Measurements from ENCODE around the gene AHNAK.

AHNAK gene

DNA sequence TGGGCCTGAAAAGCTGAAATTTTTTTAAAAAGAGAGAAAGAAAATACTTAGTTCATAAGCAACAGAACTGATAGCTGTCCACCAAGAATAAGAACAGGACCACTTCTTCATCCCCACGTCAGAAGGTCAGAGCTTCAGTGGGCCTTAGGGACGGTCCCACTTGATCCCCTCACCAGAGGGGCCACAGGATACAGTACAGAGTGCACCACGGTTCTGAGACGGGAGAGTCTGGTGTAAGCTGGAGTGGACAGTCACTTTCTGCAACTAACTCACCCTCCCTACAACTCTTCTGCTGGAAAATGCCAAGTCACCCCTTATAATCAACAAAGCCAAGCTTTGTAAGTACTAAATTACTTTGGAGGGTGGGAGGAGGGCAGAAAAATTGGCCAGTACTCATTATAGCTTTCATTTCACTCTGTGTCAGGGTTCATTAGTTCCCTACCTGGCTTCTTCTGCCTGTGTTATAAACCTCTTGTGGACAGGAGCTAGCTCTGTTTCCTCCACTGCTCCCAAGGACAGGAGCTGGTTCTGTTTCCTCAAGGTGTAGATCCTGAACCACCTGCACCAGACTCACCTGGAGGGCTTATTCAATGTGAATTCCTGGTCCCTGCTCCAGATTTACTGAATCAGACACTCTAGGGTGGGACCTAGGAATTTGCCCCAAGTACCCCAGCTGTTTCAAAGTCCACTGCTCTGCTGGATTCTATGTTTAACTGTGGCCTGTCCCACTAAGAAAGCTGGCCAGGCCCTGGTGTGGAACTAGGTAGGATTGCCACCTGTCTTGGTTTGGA is 88.2 kb downstream of the AHNAK start:
- in situ Hi-C loops (cut with MboI; ENCODE audit: low pct_unique_long_range_greater_than_20kb, low sequenced_read_pairs, unreplicated experiment): no loop called here

DNA sequence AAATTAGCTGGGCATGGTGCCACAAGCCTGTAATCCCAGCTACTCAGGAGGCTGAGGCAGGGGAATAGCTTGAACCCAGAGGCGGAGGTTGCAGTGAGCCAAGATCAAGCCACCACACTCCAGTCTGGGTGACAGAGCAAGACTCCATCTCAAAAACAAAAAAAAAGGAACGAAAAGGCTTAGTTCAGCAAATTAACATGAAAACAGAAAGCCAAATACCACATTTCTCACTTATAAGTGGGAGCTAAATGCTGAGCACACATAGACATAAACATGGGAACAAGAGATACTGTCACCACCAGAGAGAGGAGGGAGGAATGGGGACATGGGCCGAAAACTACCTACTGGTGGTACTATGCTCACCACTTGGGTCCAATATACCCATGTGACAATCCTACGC is 89.1 kb downstream of the AHNAK start:
- no peak for DNase-seq (ENCODE audit: low spot score)
- in situ Hi-C loops (cut with MboI; ENCODE audit: low pct_unique_long_range_greater_than_20kb, low sequenced_read_pairs, unreplicated experiment): no loop called here
- TF ChIP-seq, protein P1, sequence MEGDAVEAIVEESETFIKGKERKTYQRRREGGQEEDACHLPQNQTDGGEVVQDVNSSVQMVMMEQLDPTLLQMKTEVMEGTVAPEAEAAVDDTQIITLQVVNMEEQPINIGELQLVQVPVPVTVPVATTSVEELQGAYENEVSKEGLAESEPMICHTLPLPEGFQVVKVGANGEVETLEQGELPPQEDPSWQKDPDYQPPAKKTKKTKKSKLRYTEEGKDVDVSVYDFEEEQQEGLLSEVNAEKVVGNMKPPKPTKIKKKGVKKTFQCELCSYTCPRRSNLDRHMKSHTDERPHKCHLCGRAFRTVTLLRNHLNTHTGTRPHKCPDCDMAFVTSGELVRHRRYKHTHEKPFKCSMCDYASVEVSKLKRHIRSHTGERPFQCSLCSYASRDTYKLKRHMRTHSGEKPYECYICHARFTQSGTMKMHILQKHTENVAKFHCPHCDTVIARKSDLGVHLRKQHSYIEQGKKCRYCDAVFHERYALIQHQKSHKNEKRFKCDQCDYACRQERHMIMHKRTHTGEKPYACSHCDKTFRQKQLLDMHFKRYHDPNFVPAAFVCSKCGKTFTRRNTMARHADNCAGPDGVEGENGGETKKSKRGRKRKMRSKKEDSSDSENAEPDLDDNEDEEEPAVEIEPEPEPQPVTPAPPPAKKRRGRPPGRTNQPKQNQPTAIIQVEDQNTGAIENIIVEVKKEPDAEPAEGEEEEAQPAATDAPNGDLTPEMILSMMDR (IDR thresholded peaks at IDR 0.05; ENCODE audit: extremely low read depth, insufficient read depth, missing control alignments): no peak

More for the DNA sequence above, 88.2 kb downstream of the AHNAK start:
- DNase-seq (ENCODE audit: low spot score): no peak
- TF ChIP-seq, protein P1 (IDR thresholded peaks at IDR 0.05; ENCODE audit: extremely low read depth, insufficient read depth, missing control alignments): no peak

DNA sequence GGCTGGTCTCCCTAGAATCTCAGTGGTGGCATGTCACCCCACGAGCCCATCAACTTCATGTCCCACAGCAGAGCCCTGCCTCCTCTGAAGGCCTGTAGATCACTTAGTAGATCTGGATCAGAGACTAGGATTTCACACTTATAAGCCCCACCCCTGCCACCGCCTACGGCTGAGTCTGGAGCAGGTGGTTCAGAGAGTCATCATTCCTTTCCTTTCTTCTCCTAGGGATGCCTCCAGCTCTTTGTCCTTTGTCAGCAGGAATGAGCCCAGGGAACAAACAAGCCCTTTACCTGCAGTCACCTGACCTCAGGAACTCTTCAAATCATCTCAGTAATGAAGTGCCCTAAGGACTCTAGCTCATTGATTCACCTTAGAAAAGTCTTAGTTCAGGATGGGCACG is 90.0 kb downstream of the AHNAK start:
- TF ChIP-seq, protein P1 (IDR thresholded peaks at IDR 0.05; ENCODE audit: extremely low read depth, insufficient read depth, missing control alignments): no peak
- DNase-seq (ENCODE audit: low spot score): no peak
- in situ Hi-C loops (cut with MboI; ENCODE audit: low pct_unique_long_range_greater_than_20kb, low sequenced_read_pairs, unreplicated experiment): no loop called here

DNA sequence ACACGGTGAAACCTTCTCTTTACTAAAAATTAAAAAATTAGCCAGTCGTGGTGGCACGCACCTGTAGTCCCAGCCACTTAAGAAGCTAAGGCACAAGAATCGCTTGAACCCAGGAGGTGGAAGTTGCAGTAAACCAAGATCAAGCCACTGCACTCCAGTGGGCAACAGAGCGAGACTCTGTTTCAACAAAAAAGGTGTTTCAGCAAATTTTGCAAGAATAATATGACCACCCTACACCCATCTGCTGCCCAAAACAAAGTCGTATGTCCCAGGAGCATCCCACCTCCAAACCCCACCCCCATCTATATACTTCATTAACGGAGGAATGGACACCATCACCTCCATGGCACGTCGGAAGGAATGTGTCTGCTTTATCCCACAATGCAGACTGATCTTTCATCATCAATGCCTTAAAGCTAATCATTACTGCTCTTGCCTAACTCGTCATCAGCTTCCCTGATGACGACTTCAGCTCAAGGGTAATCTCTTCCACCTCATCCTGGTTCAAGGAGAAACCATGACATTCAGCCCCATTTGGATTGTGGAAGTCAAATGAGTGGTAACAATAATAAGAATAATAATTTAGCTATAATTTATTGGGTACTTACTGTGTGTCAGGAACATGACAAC is 93.7 kb downstream of the AHNAK start:
- in situ Hi-C loops (cut with MboI; ENCODE audit: low pct_unique_long_range_greater_than_20kb, low sequenced_read_pairs, unreplicated experiment): no loop called here
- no peak for DNase-seq (ENCODE audit: low spot score)
- TF ChIP-seq, protein P1 (IDR thresholded peaks at IDR 0.05; ENCODE audit: extremely low read depth, insufficient read depth, missing control alignments): no peak

DNA sequence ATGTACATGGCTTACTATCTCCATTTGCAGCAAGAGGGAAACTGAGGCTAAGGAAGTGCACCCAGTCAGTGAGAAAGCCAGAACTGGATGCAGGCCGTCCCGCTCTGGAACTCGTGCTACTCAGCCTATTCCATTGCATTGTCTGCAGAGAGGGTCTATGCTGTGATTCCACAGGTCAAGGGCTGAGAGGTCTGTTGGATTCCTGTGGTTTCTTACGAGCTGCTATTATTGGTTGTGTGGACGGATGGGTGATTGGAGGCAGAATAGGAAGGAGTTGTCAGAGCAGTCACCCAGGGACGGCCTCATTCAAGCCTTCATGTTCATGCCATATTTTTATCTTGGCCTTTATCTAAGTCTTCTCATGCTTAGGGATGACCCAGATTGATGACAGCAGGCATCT is 94.3 kb downstream of the AHNAK start:
- DNase-seq (ENCODE audit: low spot score): no peak
- TF ChIP-seq, protein P1 (IDR thresholded peaks at IDR 0.05; ENCODE audit: extremely low read depth, insufficient read depth, missing control alignments): no peak

DNA sequence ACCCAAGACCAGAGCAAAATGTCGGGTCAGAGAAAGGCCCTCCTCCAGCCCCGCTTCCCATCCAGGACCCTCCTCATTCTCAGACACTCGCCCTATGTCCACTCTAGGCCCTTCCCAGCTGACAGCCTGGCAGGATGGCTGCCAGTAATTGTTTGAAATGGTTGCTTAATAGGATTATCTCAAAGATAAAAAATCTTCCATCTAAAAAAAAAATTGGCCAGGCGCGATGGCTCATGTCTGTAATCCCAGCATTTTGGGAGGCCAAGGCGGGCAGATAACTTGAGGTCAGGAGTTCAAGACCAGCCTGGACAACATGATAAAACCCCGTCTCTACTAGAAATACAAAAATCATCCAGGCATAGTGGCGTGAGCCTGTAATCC is 95.4 kb downstream of the AHNAK start:
- TF ChIP-seq, protein P1 (IDR thresholded peaks at IDR 0.05; ENCODE audit: extremely low read depth, insufficient read depth, missing control alignments): no peak
- DNase-seq (ENCODE audit: low spot score): no peak
- in situ Hi-C loops (cut with MboI; ENCODE audit: low pct_unique_long_range_greater_than_20kb, low sequenced_read_pairs, unreplicated experiment): no loop called here

More for the DNA sequence above, 94.3 kb downstream of the AHNAK start:
- in situ Hi-C loops (cut with MboI; ENCODE audit: low pct_unique_long_range_greater_than_20kb, low sequenced_read_pairs, unreplicated experiment): no loop called here

Measured in GM13977 (cell line).